ENCODE results near the gene USP25.

Gene USP25

GRCh38 chr21:15928196-15928595 lies 198.4 kb downstream of the USP25 start:
- ChIA-PET CTCF (no interaction called here), POLR2A (no interaction called here)
- no peak for DNase-seq (ENCODE audit: extremely low spot score)
- no peak for TF ChIP-seq CTCF (IDR thresholded peaks at IDR 0.05; ENCODE audit: control extremely low read depth, extremely low read depth, low read depth, missing control alignments)

GRCh38 chr21:15928686-15929425 lies 199.1 kb downstream of the USP25 start:
- no peak for DNase-seq (ENCODE audit: extremely low spot score)
- CTCF ChIA-PET = no interaction called here
- TF ChIP-seq CTCF (IDR thresholded peaks at IDR 0.05; ENCODE audit: control extremely low read depth, extremely low read depth, low read depth, missing control alignments) = no peak
- POLR2A ChIA-PET = no interaction called here

GRCh38 chr21:15929536-15929935 lies 199.8 kb downstream of the USP25 start:
- CTCF ChIA-PET = no interaction called here
- no peak for DNase-seq (ENCODE audit: extremely low spot score)
- no peak for TF ChIP-seq CTCF (IDR thresholded peaks at IDR 0.05; ENCODE audit: control extremely low read depth, extremely low read depth, low read depth, missing control alignments)
- POLR2A ChIA-PET = no interaction called here
